Activated CD8-positive, alpha-beta memory T cell treated with anti-CD3 and anti-CD28 coated beads, Interleukin-2, amount 50 U/mL, for 1 hour (primary cell): ENCODE measurements around the gene OR13H1.
"Not testable (repeated sequence)": the region's sequence is repeated elsewhere in the genome, so short reads cannot be mapped to it uniquely, and the experiment has no call there.

ENCODE experiments used
- DNase-seq: peaks from one replicate; pipeline ENCODE4 v3.0.0-alpha.2; 2020; ENCODE audit errors: extremely low read depth

OR13H1 gene

GRCh38 chrX:131543774-131544173 is at the start of gene OR13H1:
TSS of gene OR13H1 (plus strand) at chrX:131544074. CDS start at chrX:131544074, 0 bp downstream.
- no peak for DNase-seq

GRCh38 chrX:131501556-131501955 is 42.3 kb upstream of the OR13H1 start:
- not testable (repeated sequence) for DNase-seq

- DNase-seq = no peak
Measured at GRCh38 chrX:131513159-131513914, 30.5 kb upstream of the OR13H1 start.

- DNase-seq = no peak
Measured at GRCh38 chrX:131521824-131522223, 22.1 kb upstream of the OR13H1 start.

GRCh38 chrX:131544218-131544617 is 344 bp downstream of the OR13H1 start:
- no peak for DNase-seq

- DNase-seq = no peak
Measured at GRCh38 chrX:131549011-131549410, 5.1 kb downstream of the OR13H1 start.

GRCh38 chrX:131552453-131552852 is 8.6 kb downstream of the OR13H1 start:
- DNase-seq = not testable (repeated sequence)

- DNase-seq = no peak
Measured at GRCh38 chrX:131558562-131558961, 14.7 kb downstream of the OR13H1 start.

GRCh38 chrX:131564553-131565229 is 20.8 kb downstream of the OR13H1 start:
- no peak for DNase-seq

- no peak for DNase-seq
Measured at GRCh38 chrX:131565909-131566308, 22.0 kb downstream of the OR13H1 start.

GRCh38 chrX:131571348-131571747 is 27.5 kb downstream of the OR13H1 start:
- no peak for DNase-seq

GRCh38 chrX:131572372-131573014 is 28.6 kb downstream of the OR13H1 start:
- DNase-seq = no peak

GRCh38 chrX:131577413-131577812 is 33.5 kb downstream of the OR13H1 start:
- no peak for DNase-seq

- no peak for DNase-seq
Measured at GRCh38 chrX:131577999-131578734, 34.3 kb downstream of the OR13H1 start.

GRCh38 chrX:131578735-131579367 is 35.0 kb downstream of the OR13H1 start:
- not testable (repeated sequence) for DNase-seq

GRCh38 chrX:131588995-131589394 is 45.1 kb downstream of the OR13H1 start:
- no peak for DNase-seq
